Tibial artery (tissue), 4 donors: ENCODE measurements around the gene LCN1.

Experiments used
- DNase-seq, 2 donors: peaks; one replicate each; pipeline ENCODE4 v3.0.0-alpha.2; 2019
- H3K27ac ChIP-seq, 2 donors: fragments of 200-600 bp; sonication (generic) in 1 of 2; 1 replicate in 1 of 2; 2 replicates in 1 of 2; pipeline ENCODE4 v1.5.1; 2018 to 2019; ENCODE audit warnings: mild to moderate bottlenecking in 1 of 2
- H3K27me3 ChIP-seq, 2 donors: fragments of 200-600 bp; sonication (generic) in 1 of 2; one replicate each; pipeline versions ENCODE4 v1.5.1 to v1.6.0; 2016 to 2019
- H3K36me3 ChIP-seq, 3 donors: fragments of 200-600 bp; sonication (generic) in 2 of 3; one replicate each; pipeline ENCODE4 v1.5.1; 2016 to 2019; ENCODE audit warnings: mild to moderate bottlenecking in 2 of 3
- H3K4me1 ChIP-seq, 4 donors: fragments of 200-600 bp; sonication (generic) in 2 of 4; 1 replicate in 3 of 4; 2 replicates in 1 of 4; pipeline ENCODE4 v1.5.1; 2016 to 2019
- H3K4me3 ChIP-seq, 2 donors: fragments of 200-600 bp; sonication (generic) in 1 of 2; 1 replicate in 1 of 2; 2 replicates in 1 of 2; pipeline ENCODE4 v1.5.1; 2018 to 2019; ENCODE audit warnings: mild to moderate bottlenecking in 2 of 2
- H3K9me3 ChIP-seq, 3 donors: fragments of 200-600 bp; sonication (generic) in 1 of 3; one replicate each; pipeline ENCODE4 v1.5.1; 2016 to 2019
- intact Hi-C: fragments of 100-400 bp; cut with DNase I; formaldehyde crosslinking; loops from one replicate; pipeline ENCODE4 v1.15.0; 2023; ENCODE audit warnings: low total_unique reads
- TF ChIP-seq, protein P1 (sequence below), 2 experiments: fragments of 200-600 bp in 1 of 2; fragments of 450-650 bp in 1 of 2; IDR thresholded peaks; one replicate each; pipeline ENCODE4 v1.5.1; 2017 to 2019; ENCODE audit warnings: antibody characterized with exemption in 2 of 2, mild to moderate bottlenecking in 1 of 2, moderate library complexity in 1 of 2

The LCN1 gene

GRCh38 chr9:135490166-135490870 lies 30.9 kb upstream of the LCN1 start:
- no peak overlapping the region for H3K4me3 ChIP-seq
- DNase-seq, result peak in 1 of 2 donors; percentile 25
- intact Hi-C loops, result no loop called here
- no peaks in the 10 kb centered on the region for H3K9me3 ChIP-seq
- H3K4me1 ChIP-seq, result no peaks in the 10 kb centered on the region
- no peak overlapping the region for H3K27ac ChIP-seq
- peaks cover 9 to 46% (median 31%) of the 10 kb centered on the region in 3 donors for H3K36me3 ChIP-seq
- TF ChIP-seq, protein P1, sequence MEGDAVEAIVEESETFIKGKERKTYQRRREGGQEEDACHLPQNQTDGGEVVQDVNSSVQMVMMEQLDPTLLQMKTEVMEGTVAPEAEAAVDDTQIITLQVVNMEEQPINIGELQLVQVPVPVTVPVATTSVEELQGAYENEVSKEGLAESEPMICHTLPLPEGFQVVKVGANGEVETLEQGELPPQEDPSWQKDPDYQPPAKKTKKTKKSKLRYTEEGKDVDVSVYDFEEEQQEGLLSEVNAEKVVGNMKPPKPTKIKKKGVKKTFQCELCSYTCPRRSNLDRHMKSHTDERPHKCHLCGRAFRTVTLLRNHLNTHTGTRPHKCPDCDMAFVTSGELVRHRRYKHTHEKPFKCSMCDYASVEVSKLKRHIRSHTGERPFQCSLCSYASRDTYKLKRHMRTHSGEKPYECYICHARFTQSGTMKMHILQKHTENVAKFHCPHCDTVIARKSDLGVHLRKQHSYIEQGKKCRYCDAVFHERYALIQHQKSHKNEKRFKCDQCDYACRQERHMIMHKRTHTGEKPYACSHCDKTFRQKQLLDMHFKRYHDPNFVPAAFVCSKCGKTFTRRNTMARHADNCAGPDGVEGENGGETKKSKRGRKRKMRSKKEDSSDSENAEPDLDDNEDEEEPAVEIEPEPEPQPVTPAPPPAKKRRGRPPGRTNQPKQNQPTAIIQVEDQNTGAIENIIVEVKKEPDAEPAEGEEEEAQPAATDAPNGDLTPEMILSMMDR (IDR thresholded peaks at IDR 0.05), result no peak
- no peaks in the 10 kb centered on the region for H3K27me3 ChIP-seq

DNA sequence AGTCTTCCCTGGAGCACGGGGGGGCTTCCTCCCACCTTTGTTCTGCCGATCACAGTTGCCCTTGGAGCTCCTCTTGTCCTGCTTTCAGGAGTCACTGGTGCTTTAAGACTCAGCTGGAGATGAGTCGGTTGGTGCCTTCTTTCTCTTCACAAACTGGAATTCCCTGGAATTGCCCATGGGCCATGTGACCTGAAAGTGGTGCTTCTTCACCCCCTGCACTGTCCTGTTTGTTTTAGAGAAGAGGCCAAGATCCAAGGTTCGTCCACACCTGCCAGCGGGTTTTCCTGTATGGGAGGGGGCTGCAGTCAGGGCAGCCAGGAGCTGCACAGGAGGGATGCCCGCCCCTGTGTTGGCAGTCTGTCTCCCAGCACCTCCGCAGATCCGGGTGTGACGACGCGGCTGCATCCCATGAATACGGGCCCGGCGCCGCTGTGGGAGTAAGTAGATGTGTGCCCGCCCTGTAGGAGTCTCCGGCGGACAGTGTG lies 30.2 kb upstream of the LCN1 start:
- H3K36me3 ChIP-seq, result peaks cover 2 to 39% (median 24%) of the 10 kb centered on the region in 3 donors
- no peaks in the 10 kb centered on the region for H3K27me3 ChIP-seq
- TF ChIP-seq, protein P1 (IDR thresholded peaks at IDR 0.05), result no peak
- intact Hi-C loops, result no loop called here
- no peak overlapping the region for H3K4me3 ChIP-seq
- peak in 1 of 2 donors; percentile 48 for DNase-seq
- no peaks in the 10 kb centered on the region for H3K4me1 ChIP-seq
- no peaks in the 10 kb centered on the region for H3K9me3 ChIP-seq
- H3K27ac ChIP-seq, result no peak overlapping the region

DNA sequence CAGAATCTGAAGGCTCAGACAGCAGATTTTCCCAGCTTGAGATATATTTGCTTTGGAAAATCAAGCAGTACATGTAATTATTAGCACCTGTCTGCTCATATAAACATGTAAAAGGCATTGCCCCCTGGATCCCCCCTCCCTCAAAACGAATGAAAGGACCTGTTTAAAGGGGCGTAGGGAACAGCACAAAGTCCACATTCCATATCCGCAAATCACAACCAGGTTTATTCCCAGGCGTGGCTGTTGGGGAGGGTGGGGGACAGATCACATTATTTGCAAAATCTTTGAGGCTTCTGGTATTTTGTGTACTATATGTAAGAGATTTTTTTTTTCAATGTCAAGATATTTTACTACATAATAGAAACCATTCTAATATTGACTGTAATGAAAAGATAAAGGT lies 29.5 kb upstream of the LCN1 start:
- Histone ChIP-seq H3K4me1 (no peaks in the 10 kb centered on the region), H3K36me3 (peaks cover 0 to 32% (median 16%) of the 10 kb centered on the region in 3 donors), H3K4me3 (no peak overlapping the region), H3K27me3 (no peaks in the 10 kb centered on the region), H3K27ac (no peak overlapping the region), H3K9me3 (no peaks in the 10 kb centered on the region)
- intact Hi-C loops, result no loop called here
- DNase-seq, result peak in 1 of 2 donors; percentile 10
- TF ChIP-seq, protein P1 (IDR thresholded peaks at IDR 0.05), result no peak

- peaks cover 0 to 19% (median 3%) of the 10 kb centered on the region in 3 donors for H3K36me3 ChIP-seq
- H3K4me3 ChIP-seq, result no peak overlapping the region
- intact Hi-C loops, result no loop called here
- H3K27ac ChIP-seq, result no peak overlapping the region
- H3K4me1 ChIP-seq, result no peaks in the 10 kb centered on the region
- peak in 1 of 2 donors; percentile 51 for DNase-seq
- H3K27me3 ChIP-seq, result no peaks in the 10 kb centered on the region
- TF ChIP-seq, protein P1 (IDR thresholded peaks at IDR 0.05), result no peak
- no peaks in the 10 kb centered on the region for H3K9me3 ChIP-seq
Observed at GRCh38 chr9:135492886-135493669, 28.2 kb upstream of the LCN1 start.

DNA sequence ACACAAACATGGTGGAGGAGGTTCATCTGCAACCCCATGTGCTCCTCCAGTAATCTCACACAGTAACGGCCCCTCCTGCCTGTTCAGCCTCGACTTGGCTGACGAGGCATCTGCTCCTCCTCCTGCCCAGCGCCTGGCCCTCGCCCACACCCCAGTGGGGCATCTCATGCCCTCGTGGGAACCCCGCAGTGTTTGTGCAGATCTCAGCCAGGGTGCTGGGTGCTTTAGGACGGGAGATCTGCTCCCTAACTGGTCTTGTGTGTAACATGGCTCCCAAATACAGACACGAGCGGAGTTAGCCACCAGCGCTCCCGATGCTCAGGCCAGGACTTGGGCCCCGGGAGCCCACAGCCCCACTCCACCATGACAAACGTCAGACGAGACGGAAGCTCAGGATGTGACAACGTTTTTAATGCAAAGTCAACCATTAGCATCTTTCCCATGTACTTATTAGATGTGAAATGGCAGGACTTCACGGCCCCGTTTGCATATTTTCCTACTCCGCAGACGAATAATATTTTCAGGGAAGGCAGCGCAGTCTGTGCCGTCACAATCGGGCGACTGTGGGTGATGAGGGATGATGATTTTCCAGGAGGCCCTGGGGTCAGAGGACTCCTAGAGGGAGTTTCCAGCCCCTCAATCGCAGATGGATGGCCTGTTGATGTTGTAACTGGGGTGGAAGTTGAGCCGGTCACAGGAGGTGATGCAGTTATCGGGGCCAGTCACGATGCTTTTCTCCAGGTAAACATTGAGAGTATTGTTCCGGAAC lies 26.3 kb upstream of the LCN1 start:
- intact Hi-C loops, result no loop called here
- TF ChIP-seq, protein P1 (IDR thresholded peaks at IDR 0.05), result no peak
- H3K4me3 ChIP-seq, result no peak overlapping the region
- peaks cover 0 to 11% (median 5%) of the 10 kb centered on the region in 4 donors for H3K4me1 ChIP-seq
- no peaks in the 10 kb centered on the region for H3K36me3 ChIP-seq
- H3K9me3 ChIP-seq, result no peaks in the 10 kb centered on the region
- no peak overlapping the region for H3K27ac ChIP-seq
- DNase-seq, result peak in 1 of 2 donors; percentile 55
- H3K27me3 ChIP-seq, result no peaks in the 10 kb centered on the region
